ENCODE results near the gene SLCO3A1. TPM values are rescaled to one million over a fixed set of nuclear protein-coding genes. Genes with fewer than 3 reads are reported as not detected.

SLCO3A1 gene
- total RNA-seq, 2 experiments from 2014 or later = 4.2 to 4.8 TPM

- Mint-ChIP-seq H3K36me3 (ENCODE audit: low read depth) (no peaks in the 10 kb centered on the region), H3K9me3 (no peaks in the 10 kb centered on the region), H3K27me3 (no peaks in the 10 kb centered on the region), H3K4me3 (no peak overlapping the region), H3K27ac (no peak overlapping the region), H3K4me1 (ENCODE audit: low read depth) (no peaks in the 10 kb centered on the region)
- CTCF ChIA-PET = interaction anchor here (1.8 kb wide), 1 partner anchor 96 kb away, joined by 6 read pairs; no protein-coding TSS in a partner anchor
- POLR2A ChIA-PET = interaction anchor here (0.7 kb wide), 1 partner anchor 22 kb away, joined by 3 read pairs; no protein-coding TSS in a partner anchor
- ATAC-seq (no peak), DNase-seq (no peak)
- no peak for TF ChIP-seq CTCF (IDR thresholded peaks at IDR 0.05)
- intact Hi-C loops (cut with micrococcal nuclease) = no loop called here
These were observed 128.6 kb downstream of the SLCO3A1 start for GRCh38 chr15:91981821-91982800.

GRCh38 chr15:91983729-91984340 is 130.3 kb downstream of the SLCO3A1 start:
- CTCF ChIA-PET = interaction anchor here (1.3 kb wide), 1 partner anchor 20 kb away, joined by 5 read pairs; no protein-coding TSS in a partner anchor
- Mint-ChIP-seq H3K4me1 (ENCODE audit: low read depth) (no peaks in the 10 kb centered on the region), H3K36me3 (ENCODE audit: low read depth) (no peaks in the 10 kb centered on the region), H3K27ac (no peak overlapping the region), H3K4me3 (no peak overlapping the region), H3K9me3 (no peaks in the 10 kb centered on the region), H3K27me3 (no peaks in the 10 kb centered on the region)
- no peak for ATAC-seq
- no peak for DNase-seq
- intact Hi-C loops (cut with micrococcal nuclease) = no loop called here
- no peak for TF ChIP-seq CTCF (IDR thresholded peaks at IDR 0.05)
- POLR2A ChIA-PET = no interaction called here

- intact Hi-C loops (cut with micrococcal nuclease) = no loop called here
- DNase-seq (no peak), ATAC-seq (no peak)
- Mint-ChIP-seq H3K4me1 (ENCODE audit: low read depth) (no peaks in the 10 kb centered on the region), H3K27me3 (no peaks in the 10 kb centered on the region), H3K4me3 (no peak overlapping the region), H3K27ac (no peak overlapping the region), H3K9me3 (no peaks in the 10 kb centered on the region), H3K36me3 (ENCODE audit: low read depth) (no peaks in the 10 kb centered on the region)
- ChIA-PET CTCF (no interaction called here), POLR2A (no interaction called here)
- no peak for TF ChIP-seq CTCF (IDR thresholded peaks at IDR 0.05)
These were observed 131.8 kb downstream of the SLCO3A1 start for GRCh38 chr15:91985297-91985696.

GRCh38 chr15:91988071-91988470 is 134.6 kb downstream of the SLCO3A1 start:
- Mint-ChIP-seq H3K4me3 (no peak overlapping the region), H3K27me3 (no peaks in the 10 kb centered on the region), H3K9me3 (no peaks in the 10 kb centered on the region), H3K4me1 (ENCODE audit: low read depth) (peaks cover 2% of the 10 kb centered on the region), H3K36me3 (ENCODE audit: low read depth) (no peaks in the 10 kb centered on the region), H3K27ac (no peak overlapping the region)
- ChIA-PET POLR2A (no interaction called here), CTCF (no interaction called here)
- no peak for TF ChIP-seq CTCF (IDR thresholded peaks at IDR 0.05)
- intact Hi-C loops (cut with micrococcal nuclease) = no loop called here
- DNase-seq = no peak
- ATAC-seq = no peak

GRCh38 chr15:91988655-91989054 is 135.1 kb downstream of the SLCO3A1 start:
- DNase-seq (no peak), ATAC-seq (no peak)
- Mint-ChIP-seq H3K4me1 (ENCODE audit: low read depth) (peaks cover 3% of the 10 kb centered on the region), H3K27ac (no peak overlapping the region), H3K4me3 (no peak overlapping the region), H3K36me3 (ENCODE audit: low read depth) (no peaks in the 10 kb centered on the region), H3K9me3 (no peaks in the 10 kb centered on the region), H3K27me3 (no peaks in the 10 kb centered on the region)
- TF ChIP-seq CTCF (IDR thresholded peaks at IDR 0.05) = no peak
- POLR2A ChIA-PET = no interaction called here
- CTCF ChIA-PET = no interaction called here
- intact Hi-C loops (cut with micrococcal nuclease) = no loop called here

Data from activated CD8-positive, alpha-beta T cell treated with anti-CD3 and anti-CD28 coated beads for 36 hours (primary cell).